AG09319 (cell line): ENCODE results near the gene DCC.
"Not testable (repeated sequence)": the region's sequence is repeated elsewhere in the genome, so short reads cannot be mapped to it uniquely, and the experiment has no call there.

ENCODE experiments used
- DNase-seq: peaks from one replicate; pipeline ENCODE4 v3.0.0-alpha.2; 2010; ENCODE audit warnings: low read depth; ENCODE audit errors: extremely low read depth
- CTCF ChIP-seq: IDR thresholded peaks from 2 replicates; pipeline ENCODE4 v1.5.1; 2011; ENCODE audit warnings: low read depth, mild to moderate bottlenecking, inconsistent platforms, low read length, moderate library complexity

The DCC gene

GRCh38 chr18:52345428-52345827 is 5.4 kb downstream of the DCC start:
- no peak for TF ChIP-seq CTCF
- DNase-seq, result no peak

DNA sequence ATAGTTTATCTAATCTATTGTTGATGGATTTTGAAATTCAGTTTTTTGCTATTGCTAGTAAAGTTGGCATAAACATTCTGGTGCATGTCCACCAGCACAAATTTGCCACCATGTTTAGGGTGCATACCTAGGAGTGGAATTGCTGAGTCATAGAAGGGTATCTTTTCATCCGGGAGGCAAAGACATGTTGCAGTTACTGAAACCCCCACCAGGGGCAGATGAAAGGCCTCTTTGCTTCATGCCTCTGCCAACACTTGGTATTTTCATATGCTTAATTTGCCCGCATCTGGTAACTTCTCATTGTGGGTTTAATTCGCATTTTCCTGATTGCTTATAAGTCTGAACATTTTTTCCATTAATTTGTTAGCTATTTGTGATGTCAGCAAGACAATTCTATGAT is 8.2 kb downstream of the DCC start:
- no peak; the same call in 1 of the 2 replicates for TF ChIP-seq CTCF
- no peak for DNase-seq

- no peak for TF ChIP-seq CTCF
Observed at GRCh38 chr18:52349498-52349897, 9.5 kb downstream of the DCC start.

GRCh38 chr18:52352920-52353319 is 12.9 kb downstream of the DCC start:
- no peak for DNase-seq
- TF ChIP-seq CTCF, result no peak

More at GRCh38 chr18:52349498-52349897, 9.5 kb downstream of the DCC start:
- no peak for DNase-seq

DNA sequence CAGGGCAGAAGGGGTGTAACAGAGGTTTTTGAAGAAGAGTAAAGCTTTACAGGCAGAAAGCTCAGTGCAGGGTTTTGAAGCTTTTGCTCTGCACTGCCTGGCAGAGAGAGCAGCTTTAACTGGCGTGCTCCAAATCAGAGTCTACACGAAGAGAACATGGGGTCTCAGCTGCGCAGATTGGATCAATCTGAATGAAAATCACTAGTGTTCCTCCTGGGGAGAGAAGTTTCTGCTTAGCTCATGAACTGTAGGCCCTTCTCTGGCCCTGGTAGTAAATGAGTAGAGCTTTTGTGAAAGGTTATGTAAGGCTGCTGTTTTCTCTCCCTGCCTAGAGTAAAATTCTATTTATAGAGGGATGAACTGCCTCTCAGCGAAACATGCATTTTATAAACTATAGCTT is 13.6 kb downstream of the DCC start:
- no peak for DNase-seq

DNA sequence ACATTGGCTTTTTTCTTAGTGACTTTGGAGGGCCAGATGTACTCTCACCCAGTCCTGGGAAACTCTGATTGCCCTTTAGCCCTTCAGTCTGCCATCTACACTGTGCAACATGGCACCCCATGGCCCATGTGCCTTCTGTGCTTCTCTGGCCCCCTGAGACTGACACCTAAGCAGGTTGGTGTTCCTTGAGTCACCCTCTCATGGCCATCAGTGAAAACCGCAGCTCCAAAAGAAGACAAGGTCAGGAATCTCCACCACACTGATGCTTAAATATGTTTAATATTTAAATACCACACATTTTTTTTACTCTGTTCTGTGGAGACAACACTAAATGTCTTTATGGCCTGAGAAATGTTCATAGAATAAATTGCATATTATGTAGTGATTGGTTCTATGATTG is 23.9 kb downstream of the DCC start:
- TF ChIP-seq CTCF, result no peak
- DNase-seq, result no peak

More for the DNA sequence above, 13.6 kb downstream of the DCC start:
- TF ChIP-seq CTCF, result no peak

- DNase-seq, result not testable (repeated sequence)
Observed at GRCh38 chr18:52366851-52367250, 26.9 kb downstream of the DCC start.

DNA sequence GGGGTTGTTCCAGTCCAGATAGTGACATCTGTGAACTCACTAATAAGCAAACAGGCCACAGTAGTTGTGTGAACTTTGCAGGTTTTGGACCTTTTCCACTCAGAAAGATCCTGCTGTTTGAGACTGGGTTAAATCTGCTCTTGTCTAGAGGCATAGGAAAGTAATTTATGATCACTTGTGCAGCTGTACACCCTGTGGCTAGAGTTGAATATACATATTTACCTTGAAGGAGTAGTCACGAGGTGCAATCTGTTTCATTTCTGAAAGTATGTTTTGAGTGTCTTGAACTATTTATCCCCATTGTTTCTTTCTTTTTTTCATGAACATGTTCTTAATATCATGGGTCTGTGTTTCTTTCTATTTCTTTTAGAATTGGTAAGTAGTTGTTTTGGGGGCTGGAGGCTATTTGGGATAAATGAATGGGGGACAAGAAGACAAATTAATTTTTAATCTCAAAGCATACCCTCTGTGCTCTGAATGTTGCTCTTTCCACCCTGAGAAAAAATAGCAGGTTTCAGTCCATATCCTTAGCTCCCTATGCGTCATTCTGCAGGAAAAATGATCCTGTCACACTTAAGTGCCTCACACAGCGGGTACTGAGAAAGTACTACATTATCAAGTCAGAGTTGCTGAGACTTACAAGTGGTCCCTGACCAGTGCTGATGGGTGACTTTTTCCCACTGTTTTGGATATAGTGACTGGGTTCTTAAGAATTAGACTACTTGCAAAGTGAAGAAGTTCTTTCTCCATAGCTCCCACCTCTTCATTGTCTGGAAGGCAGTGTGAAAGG is 28.2 kb downstream of the DCC start:
- no peak for TF ChIP-seq CTCF
- no peak for DNase-seq
